ENCODE results near the gene ZMIZ1. TPM values are rescaled to one million over a fixed set of nuclear protein-coding genes. Genes with fewer than 3 reads are reported as not detected.

ZMIZ1 gene
- total RNA-seq, 1 experiment from 2014 or later = 35.8 TPM

DNA sequence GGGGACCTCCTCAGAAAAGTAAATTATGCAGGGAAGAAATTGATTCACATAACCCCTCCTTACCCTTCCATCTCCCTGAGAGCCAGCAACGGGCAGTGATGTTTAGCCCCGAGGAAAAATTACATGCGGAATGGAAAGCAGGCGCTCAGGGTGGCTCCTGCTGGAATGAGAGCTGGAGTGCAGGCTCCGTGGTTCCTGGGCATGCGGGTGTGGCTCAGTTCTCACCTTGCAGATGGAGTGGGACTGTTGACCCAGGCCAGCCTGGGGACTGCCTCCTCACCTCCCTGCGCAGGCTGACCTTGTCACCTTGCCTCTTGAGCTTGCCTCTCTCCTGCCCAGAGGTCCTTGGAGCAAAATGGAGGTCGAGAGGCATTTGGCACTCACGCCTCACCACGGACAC is 195.2 kb downstream of the ZMIZ1 start:
- DNase-seq (ENCODE audit: low spot score) = no peak
- BruUV-seq (replicated peaks) = no TSS peak
- Histone ChIP-seq H3K4me3 (ENCODE audit: low read depth, low read length, poor library complexity, severe bottlenecking) (no peak overlapping the region), H3K27me3 (replicated peaks; ENCODE audit: insufficient read depth, low read depth, low read length, poor library complexity) (no peaks in the 10 kb centered on the region), H3K36me3 (ENCODE audit: insufficient read depth, low read length, poor library complexity, severe bottlenecking) (no peaks in the 10 kb centered on the region), H3K27ac (ENCODE audit: low read depth, low read length, poor library complexity, severe bottlenecking) (no peak overlapping the region), H3K4me1 (ENCODE audit: insufficient read depth, low read length, poor library complexity, severe bottlenecking) (peaks cover 17% of the 10 kb centered on the region), H3K9me3 (ENCODE audit: low read depth, low read length, poor library complexity, severe bottlenecking) (no peaks in the 10 kb centered on the region)
- TF ChIP-seq, protein P1, sequence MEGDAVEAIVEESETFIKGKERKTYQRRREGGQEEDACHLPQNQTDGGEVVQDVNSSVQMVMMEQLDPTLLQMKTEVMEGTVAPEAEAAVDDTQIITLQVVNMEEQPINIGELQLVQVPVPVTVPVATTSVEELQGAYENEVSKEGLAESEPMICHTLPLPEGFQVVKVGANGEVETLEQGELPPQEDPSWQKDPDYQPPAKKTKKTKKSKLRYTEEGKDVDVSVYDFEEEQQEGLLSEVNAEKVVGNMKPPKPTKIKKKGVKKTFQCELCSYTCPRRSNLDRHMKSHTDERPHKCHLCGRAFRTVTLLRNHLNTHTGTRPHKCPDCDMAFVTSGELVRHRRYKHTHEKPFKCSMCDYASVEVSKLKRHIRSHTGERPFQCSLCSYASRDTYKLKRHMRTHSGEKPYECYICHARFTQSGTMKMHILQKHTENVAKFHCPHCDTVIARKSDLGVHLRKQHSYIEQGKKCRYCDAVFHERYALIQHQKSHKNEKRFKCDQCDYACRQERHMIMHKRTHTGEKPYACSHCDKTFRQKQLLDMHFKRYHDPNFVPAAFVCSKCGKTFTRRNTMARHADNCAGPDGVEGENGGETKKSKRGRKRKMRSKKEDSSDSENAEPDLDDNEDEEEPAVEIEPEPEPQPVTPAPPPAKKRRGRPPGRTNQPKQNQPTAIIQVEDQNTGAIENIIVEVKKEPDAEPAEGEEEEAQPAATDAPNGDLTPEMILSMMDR (conservative IDR thresholded peaks at IDR 0.05; ENCODE audit: low read depth, low read length) = no peak
- no peak for TF ChIP-seq EZH2 (IDR thresholded peaks at IDR 0.05; ENCODE audit: borderline replicate concordance, low read depth, low read length, poor library complexity, severe bottlenecking)
- ChIA-PET CTCF (no interaction called here), POLR2A (ENCODE audit: low non-redundant PET) (no interaction called here)
- intact Hi-C loops (cut with micrococcal nuclease; ENCODE audit: unreplicated experiment) = no loop called here

DNA sequence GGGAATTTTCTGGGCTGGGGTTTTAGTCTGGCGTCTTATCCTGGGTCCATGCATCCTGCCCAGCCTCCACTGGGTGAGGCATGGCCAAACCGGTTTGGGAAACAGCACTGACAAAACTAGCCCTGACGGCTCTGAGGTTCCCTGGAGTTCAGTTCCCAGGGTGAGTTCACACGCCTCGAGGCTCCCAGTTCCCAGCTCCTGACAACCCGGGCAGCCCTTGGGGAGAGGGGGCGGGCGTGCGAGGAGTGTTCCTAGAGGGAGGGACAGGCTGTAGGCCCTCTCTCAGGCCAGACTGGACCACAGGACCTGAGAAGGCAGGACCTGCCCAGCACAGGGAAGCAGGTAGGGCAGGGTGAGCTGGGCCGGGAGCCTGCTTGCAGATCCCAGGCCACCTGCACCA is 196.2 kb downstream of the ZMIZ1 start:
- peaks cover 17% of the 10 kb centered on the region for H3K4me1 ChIP-seq (ENCODE audit: insufficient read depth, low read length, poor library complexity, severe bottlenecking)
- H3K4me3 ChIP-seq (ENCODE audit: low read depth, low read length, poor library complexity, severe bottlenecking) = no peak overlapping the region
- POLR2A ChIA-PET (ENCODE audit: low non-redundant PET) = no interaction called here
- H3K36me3 ChIP-seq (ENCODE audit: insufficient read depth, low read length, poor library complexity, severe bottlenecking) = no peaks in the 10 kb centered on the region
- no peaks in the 10 kb centered on the region for H3K27me3 ChIP-seq (replicated peaks; ENCODE audit: insufficient read depth, low read depth, low read length, poor library complexity)
- no TSS peak for BruUV-seq (replicated peaks)
- no peak overlapping the region for H3K27ac ChIP-seq (ENCODE audit: low read depth, low read length, poor library complexity, severe bottlenecking)
- TF ChIP-seq EZH2 (IDR thresholded peaks at IDR 0.05; ENCODE audit: borderline replicate concordance, low read depth, low read length, poor library complexity, severe bottlenecking) = no peak
- TF ChIP-seq, protein P1 (conservative IDR thresholded peaks at IDR 0.05; ENCODE audit: low read depth, low read length) = no peak
- no peaks in the 10 kb centered on the region for H3K9me3 ChIP-seq (ENCODE audit: low read depth, low read length, poor library complexity, severe bottlenecking)
- DNase-seq (ENCODE audit: low spot score) = no peak
- CTCF ChIA-PET = no interaction called here
- intact Hi-C loops (cut with micrococcal nuclease; ENCODE audit: unreplicated experiment) = no loop called here

DNA sequence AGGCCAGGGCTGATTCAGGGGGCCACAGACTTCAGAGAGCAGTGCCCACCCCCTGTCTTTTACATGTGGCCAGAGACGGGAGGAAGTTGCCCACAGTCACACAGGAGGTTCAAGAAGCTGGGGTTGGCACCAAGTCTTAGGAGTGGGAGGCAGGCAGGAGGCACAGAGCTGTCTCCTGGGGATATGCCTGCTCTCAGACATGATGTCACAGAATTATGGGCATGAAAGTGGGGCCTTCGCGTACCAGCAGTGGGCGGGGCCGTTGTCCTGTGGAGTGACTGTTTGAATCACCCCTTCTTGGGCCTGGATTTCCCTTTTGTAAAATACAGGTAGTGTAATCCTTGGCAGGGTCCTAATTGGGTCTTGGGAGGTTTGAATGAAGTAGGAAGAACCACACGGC is 197.3 kb downstream of the ZMIZ1 start:
- ChIA-PET POLR2A (ENCODE audit: low non-redundant PET) (no interaction called here), CTCF (no interaction called here)
- peaks cover 17% of the 10 kb centered on the region for H3K4me1 ChIP-seq (ENCODE audit: insufficient read depth, low read length, poor library complexity, severe bottlenecking)
- H3K36me3 ChIP-seq (ENCODE audit: insufficient read depth, low read length, poor library complexity, severe bottlenecking) = no peaks in the 10 kb centered on the region
- intact Hi-C loops (cut with micrococcal nuclease; ENCODE audit: unreplicated experiment) = no loop called here
- TF ChIP-seq, protein P1 (conservative IDR thresholded peaks at IDR 0.05; ENCODE audit: low read depth, low read length) = no peak
- TF ChIP-seq EZH2 (IDR thresholded peaks at IDR 0.05; ENCODE audit: borderline replicate concordance, low read depth, low read length, poor library complexity, severe bottlenecking) = no peak
- no TSS peak for BruUV-seq (replicated peaks)
- H3K4me3 ChIP-seq (ENCODE audit: low read depth, low read length, poor library complexity, severe bottlenecking) = no peak overlapping the region
- peak; percentile 83 for DNase-seq (ENCODE audit: low spot score)
- H3K27me3 ChIP-seq (replicated peaks; ENCODE audit: insufficient read depth, low read depth, low read length, poor library complexity) = no peaks in the 10 kb centered on the region
- H3K27ac ChIP-seq (ENCODE audit: low read depth, low read length, poor library complexity, severe bottlenecking) = peak overlapping the region; percentile 69
- H3K9me3 ChIP-seq (ENCODE audit: low read depth, low read length, poor library complexity, severe bottlenecking) = no peaks in the 10 kb centered on the region
